GM21529 (cell line): ENCODE results near the gene ALDH3A1.

Experiments used
- ATAC-seq: cut with Tn5 transposase; IDR thresholded peaks from one replicate; pipeline ENCODE4 v1.9.1; 2021; ENCODE audit not compliant: unreplicated experiment

Gene ALDH3A1

GRCh38 chr17:19720631-19721426 lies 27.3 kb downstream of the ALDH3A1 start:
- no peak for ATAC-seq

GRCh38 chr17:19720210-19720475 lies 28.0 kb downstream of the ALDH3A1 start:
- no peak for ATAC-seq

GRCh38 chr17:19719355-19720209 lies 28.5 kb downstream of the ALDH3A1 start:
- no peak for ATAC-seq

GRCh38 chr17:19718613-19719354 lies 29.3 kb downstream of the ALDH3A1 start:
- no peak for ATAC-seq

DNA sequence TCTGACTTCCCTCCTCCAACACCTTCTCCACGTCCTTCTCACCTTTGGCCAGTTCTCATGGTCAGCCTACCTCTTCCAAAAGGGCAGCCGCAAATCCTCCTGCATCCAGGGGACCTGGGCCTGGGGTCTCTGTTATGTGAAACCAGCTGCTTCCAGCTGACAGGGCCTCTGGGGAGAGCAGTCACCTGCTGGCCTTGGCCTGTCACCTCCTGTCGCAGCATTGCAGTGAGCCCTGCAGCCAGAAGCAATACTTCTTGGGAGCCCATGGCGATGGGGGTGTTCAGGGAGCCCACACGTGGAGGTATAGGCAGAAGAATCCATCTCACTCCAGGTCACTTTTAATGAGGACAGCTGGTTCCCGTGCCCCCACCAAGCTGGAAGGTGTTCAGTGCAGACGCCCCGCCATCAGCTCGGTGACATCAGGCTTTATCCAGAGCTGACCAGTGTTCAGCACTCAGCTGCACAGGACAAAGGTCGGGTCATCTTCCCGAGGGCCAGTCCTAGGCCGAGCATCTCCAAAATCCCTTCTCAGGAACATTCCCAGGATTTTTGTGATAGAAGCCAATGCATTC lies 30.0 kb downstream of the ALDH3A1 start:
- no peak for ATAC-seq

- ATAC-seq, result no peak
Measured at GRCh38 chr17:19717411-19717908, 30.6 kb downstream of the ALDH3A1 start.

DNA sequence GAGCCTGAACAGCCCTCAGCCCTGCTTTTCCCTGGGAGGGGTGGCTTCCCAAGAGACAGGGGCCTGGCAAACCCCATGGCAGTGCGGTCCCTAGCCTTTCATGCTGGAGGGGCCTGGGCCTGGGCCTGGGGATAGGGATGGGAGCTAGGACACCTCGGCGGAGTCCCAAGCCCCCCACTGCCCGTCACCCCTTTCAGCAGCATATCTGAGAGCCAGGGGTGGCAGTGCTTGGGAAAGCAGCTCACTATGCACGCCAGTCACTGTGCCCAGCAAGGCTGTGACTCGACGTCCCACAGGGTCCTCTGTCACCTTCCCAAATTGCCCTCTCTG lies 31.1 kb downstream of the ALDH3A1 start:
- no peak for ATAC-seq

- ATAC-seq, result no peak
Measured at GRCh38 chr17:19716108-19717030, 31.7 kb downstream of the ALDH3A1 start, which contains the start of gene SLC47A2. TSS of gene SLC47A2 (minus strand) at chr17:19716584. CDS start at chr17:19716555, 29 bp downstream.

DNA sequence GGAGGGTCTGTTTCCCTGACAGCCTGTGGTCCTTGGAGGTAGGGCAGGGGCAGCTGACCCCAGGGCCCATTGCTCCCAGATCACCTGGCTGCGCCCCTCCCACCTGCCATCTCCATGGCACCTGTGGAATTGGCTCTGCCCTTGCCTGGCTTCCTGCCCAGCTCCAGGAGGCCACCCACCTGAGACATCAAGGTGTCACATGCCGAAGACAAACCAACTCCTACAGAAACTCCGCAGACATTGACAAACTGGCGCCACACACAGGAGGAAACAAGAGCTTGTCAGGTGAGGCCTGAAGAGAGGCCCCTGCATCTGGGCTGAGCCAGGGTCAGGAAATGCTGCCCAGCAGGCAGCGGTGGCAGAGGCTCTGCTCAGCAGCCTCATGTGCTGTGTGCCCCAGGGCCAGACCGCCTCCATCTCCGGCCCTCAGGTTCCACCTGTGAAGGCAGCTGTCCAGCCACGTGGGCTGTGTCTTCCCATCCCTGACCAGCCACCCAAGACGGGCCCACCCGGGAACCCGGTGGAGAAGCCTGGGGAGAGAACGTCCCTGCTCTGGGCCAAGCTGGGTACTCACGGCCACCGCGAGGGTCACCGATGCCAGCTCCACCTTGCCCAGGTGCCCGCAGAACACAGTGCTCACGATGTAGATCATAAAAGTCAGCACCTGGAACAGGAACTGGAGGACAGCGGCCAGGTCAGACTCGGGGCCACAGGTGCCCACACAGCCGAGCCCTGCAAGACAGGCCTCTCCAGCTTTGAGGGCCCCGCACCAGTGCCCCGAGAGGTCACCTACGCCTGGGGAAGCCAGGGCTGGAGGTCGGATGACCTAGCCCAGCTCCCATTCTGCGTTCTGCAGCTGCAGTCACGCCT lies 33.3 kb downstream of the ALDH3A1 start:
- ATAC-seq, result no peak

GRCh38 chr17:19713901-19714361 lies 34.2 kb downstream of the ALDH3A1 start:
- ATAC-seq, result no peak

- no peak for ATAC-seq
Measured at GRCh38 chr17:19713462-19713861, 34.6 kb downstream of the ALDH3A1 start.

GRCh38 chr17:19712436-19713004 lies 35.6 kb downstream of the ALDH3A1 start:
- ATAC-seq, result no peak

- no peak for ATAC-seq
Measured at GRCh38 chr17:19709841-19710240, 38.3 kb downstream of the ALDH3A1 start.

DNA sequence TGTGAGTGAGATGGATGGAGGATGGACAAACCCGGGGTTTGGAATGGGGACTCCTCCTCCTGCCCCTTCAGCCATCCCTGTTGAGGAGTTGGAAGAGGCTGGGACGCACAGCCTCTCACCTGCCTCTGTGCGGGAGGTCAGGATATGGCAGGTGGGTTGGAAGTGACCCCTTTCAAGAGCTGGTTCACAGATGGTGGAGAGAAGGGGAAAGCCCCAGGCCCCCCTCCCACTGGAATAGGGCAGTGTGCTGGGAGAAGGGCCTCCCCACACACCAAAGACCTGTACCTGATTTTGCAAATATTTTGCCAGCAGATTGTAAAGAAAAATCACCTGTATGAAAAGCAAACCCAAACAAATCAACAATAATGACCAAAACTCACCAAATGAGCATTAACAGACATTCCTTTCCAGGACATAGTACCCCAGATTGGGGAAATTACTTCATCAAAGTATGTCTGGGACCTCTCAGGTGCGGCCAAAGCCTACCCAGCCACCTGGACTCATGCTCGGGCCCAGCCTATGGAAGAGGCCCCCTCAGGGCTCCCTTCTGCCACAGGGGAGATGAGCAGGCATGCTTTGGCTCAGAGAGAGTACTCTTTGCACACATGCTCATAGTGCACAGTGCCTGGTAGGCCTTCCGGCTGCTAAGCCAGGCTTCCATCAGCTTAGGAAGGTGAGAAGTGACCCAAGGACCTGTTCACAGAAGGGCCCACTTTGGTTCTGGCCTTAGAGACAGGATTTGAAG lies 39.5 kb downstream of the ALDH3A1 start:
- no peak for ATAC-seq

DNA sequence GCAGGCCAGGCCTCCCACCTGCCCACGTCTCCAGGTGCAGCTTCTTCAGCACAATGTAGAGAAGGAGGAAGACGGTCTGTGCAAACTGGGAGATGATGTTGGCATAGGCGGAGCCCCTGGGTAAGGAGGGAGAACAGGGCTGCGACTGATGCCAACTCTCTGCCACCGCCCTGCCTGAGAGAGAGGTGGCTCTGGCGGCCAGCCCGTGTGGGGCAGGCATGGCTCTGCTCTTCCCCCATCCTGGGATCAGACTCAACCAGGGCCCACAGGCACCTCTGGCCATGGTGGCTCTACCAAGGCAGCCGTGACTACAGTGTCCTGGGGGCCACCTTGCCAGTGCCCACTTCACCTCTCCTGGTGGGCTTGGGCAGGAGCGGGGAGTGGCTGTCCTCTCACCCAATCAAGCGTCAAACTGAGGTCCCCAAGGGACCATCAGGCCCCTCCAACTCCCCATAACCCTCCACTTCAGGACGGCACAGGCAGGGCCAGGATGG lies 40.3 kb downstream of the ALDH3A1 start:
- ATAC-seq, result no peak

DNA sequence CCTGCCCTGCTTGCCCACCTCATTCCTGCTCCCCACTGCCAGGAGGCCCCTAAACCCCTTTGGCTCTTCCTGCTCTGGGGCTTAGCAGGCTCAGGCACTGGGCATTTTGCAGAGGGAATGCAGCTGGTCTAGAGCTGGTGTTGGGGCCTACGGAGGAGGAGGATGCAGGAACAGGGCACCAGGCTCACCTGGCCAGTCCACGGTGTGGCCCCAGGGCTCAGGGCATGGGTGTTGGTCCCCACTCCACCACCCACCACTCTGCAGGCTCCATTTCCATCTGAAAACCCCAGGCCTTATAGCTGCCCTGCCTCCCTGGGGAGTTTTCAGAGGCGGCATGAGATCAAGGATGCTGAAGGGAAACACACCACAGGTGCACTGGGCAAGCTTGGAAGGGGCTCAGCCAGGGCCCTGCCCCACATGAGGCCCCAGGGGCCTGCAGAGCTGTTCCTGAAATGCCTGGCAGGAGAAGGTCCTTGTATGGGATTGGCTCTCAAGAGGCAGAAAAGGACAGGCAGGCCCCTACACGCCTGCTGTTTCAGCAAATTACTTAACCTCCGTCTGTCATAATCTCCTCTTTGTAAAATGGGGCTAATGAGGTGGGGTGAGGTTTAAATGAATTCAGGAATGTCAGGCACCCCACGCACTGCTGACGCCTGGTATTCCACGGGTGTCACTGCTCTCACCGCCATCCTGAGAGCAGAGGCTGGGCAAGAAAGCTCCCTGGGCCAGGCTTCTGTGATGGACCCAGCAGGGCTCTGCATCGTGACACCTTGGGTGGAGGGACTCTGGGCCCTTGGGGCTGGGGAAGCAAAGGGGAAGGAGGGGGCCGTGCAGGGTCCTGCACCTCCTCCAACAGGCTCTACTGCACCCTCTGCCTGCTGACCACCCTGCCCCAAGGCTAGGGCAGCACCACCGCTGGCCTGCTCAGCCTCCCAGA lies 41.0 kb downstream of the ALDH3A1 start:
- ATAC-seq, result no peak
